GM19025 (cell line): ENCODE measurements around the gene EYA4.

Source experiments
- ATAC-seq: cut with Tn5 transposase; IDR thresholded peaks from one replicate; pipeline ENCODE4 v1.9.1; 2021; ENCODE audit warnings: mild to moderate bottlenecking, low read depth, moderate library complexity; ENCODE audit not compliant: unreplicated experiment

The EYA4 gene

GRCh38 chr6:133432021-133432989 lies 191.1 kb downstream of the EYA4 start:
- no peak for ATAC-seq

- no peak for ATAC-seq
Observed at GRCh38 chr6:133435065-133435728, 194.0 kb downstream of the EYA4 start.

DNA sequence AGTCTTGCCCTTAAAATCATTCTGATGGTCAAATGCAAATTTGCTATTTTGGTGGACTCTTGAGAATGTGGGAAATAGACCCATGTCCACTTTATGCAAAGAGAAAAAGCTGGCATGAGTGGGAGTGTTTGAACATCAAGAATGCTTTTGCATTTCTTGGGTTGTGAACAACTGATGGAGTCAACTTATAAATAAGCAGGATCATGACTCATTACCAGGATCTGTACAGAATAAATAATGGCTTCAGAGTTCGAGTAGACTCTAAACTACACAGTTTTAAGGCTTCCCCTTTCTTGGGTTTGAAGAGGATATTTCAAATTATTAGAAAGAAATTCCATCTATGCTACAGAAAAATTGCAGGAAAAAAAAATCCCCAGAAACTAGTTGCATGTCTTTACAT lies 195.5 kb downstream of the EYA4 start:
- ATAC-seq: no peak

- ATAC-seq: no peak
Observed at GRCh38 chr6:133441491-133441890, 200.3 kb downstream of the EYA4 start.

GRCh38 chr6:133446789-133447188 lies 205.6 kb downstream of the EYA4 start:
- no peak for ATAC-seq

- ATAC-seq: no peak
Observed at GRCh38 chr6:133447924-133448323, 206.8 kb downstream of the EYA4 start.

DNA sequence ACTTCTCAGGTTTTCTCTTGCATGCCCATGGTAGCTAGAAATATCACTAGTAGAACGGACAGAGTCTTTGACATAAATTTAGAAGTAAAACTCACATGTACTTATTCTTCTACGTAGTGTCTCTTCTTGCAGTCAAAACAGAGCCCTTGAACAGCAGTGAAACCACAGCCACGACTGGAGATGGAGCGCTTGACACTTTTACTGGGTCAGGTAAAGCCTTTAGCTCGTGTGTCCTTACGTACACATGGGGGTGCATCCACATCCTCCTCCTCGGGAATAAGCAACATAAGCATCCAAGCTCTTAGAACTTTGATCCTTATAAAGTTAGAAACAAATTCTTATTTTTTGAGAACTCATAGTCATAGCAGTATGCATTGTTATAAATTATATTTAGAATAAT lies 215.3 kb downstream of the EYA4 start:
- no peak for ATAC-seq

DNA sequence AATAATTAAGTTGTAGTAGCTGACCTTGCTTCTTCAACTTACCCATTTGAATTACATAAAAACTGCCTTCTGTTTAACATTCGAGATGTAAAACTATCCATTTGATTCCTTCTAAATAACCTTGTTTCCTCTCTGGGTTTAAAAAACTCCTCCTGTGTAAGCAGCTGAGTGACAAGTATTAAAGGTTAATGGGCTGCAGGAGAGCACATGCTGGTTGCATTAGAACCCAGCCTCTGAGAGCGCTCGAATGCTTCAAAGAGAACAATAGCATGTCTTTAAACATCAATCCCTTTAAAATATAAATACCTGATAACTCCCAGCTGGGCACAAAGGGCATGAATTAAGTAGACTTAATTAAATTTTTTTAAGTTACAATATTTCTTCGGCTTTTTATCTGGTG lies 215.8 kb downstream of the EYA4 start:
- no peak for ATAC-seq

DNA sequence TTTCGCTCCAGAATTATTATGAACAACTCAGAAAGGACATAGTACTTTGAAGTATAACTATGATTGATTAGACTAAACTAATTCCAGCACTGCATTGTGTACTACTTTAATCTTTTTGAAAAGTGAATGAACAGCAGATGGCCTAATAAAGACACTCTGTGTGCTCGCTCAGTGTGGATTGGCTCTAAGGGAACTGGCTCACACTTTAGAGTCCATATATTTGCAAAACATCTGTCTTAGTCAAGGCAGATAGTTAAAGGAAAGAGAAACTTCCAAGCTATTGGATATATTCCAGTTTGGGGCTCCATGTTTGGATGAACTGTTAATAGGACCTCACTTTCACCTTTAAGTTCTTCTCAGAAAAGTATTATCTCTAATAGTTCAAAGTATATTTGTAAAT lies 218.9 kb downstream of the EYA4 start:
- no peak for ATAC-seq

DNA sequence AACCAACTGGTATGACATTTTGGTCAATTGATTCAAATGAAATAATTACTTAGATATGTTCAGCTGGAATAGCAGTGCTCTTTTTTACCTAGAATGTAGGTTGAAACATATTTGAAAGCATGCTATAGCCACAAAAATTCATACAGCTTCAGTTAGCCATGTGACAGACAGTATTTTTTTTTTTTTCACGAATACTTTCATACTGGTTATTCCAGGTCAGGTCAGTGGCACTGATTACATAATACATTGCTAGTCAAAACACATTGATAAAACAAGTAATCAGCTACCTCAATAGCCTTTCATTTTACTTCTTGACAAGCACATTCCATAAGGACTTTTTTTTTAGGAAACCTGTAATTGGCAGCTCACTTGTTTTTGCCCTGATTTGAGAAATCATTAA lies 222.6 kb downstream of the EYA4 start:
- no peak for ATAC-seq

DNA sequence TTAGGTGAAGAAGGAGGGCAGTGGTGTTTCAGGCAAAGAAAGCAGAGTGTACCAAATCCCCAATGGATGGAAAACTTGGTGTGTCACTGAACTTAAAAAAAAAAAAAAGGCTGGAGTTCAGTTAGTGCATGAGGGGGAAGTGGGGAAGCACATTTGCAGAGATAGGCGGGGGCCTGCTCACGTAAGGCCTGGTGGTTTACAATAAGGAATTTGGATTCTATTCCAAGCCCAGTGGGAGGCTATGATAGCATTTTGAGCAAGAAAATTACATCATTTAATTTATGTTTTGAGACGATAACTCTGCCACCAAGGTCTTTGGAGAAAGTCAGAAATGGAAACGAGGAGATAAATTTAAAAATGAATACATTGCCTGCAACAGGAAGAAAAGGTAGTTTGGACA lies 225.5 kb downstream of the EYA4 start:
- no peak for ATAC-seq

GRCh38 chr6:133467231-133467981 lies 226.2 kb downstream of the EYA4 start:
- no peak for ATAC-seq

DNA sequence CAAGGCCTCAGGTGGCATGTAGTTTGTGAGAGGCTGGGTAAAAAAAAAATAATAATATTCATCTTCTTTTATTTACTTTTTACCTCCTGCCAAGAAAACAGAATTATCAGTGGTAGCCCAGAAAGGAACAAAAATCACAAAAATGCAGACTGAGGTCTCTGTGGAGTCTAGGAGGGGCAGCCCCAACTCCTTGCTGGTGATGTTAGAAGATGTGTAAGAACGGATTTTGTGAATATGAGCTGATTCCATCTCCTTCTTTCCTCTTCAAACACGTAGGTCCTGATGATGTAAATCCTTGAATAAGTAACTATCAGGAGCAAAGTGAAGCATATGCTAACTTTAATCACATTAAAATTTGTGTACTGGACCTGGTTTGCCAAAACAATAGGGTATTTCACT lies 226.8 kb downstream of the EYA4 start:
- no peak for ATAC-seq

DNA sequence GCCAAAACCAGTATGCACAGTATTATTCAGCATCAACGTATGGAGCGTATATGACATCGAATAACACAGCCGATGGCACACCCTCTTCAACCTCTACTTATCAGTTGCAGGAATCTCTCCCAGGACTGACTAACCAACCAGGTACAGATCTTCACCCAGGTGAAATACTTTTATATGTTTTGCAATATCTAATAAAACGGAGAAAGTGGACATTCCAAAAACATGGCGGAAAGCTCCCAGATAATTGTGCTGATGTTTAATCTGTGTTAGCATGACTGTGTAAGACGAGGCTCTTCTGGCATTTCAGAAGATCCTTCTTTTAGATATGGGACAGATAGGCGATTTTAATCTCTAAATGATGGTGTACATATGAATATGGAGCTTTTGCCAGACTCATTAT lies 227.4 kb downstream of the EYA4 start:
- ATAC-seq: no peak

- no peak for ATAC-seq
Observed at GRCh38 chr6:133474516-133474915, 233.4 kb downstream of the EYA4 start.

DNA sequence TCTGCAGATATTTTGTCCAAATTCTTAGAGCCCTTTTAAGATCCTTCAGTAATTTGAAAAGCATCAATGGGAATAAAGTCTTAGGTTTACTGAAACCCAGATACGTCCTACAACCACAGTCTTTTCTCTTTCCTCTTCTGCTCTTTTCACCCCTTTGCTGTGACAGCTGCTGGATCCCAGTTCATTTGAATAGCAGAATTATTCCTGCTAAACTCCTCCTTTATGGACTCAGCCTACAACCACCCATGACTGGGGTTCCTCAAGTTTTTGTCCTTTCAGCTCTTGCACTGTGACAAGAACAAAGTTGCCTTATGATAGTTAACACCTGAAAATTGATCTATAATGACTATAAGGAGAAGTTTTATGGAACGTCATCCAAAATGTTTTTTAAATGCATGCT lies 237.5 kb downstream of the EYA4 start:
- no peak for ATAC-seq

- no peak for ATAC-seq
Observed at GRCh38 chr6:133487174-133487573, 246.0 kb downstream of the EYA4 start.

GRCh38 chr6:133495205-133495903 lies 254.2 kb downstream of the EYA4 start:
- no peak for ATAC-seq

DNA sequence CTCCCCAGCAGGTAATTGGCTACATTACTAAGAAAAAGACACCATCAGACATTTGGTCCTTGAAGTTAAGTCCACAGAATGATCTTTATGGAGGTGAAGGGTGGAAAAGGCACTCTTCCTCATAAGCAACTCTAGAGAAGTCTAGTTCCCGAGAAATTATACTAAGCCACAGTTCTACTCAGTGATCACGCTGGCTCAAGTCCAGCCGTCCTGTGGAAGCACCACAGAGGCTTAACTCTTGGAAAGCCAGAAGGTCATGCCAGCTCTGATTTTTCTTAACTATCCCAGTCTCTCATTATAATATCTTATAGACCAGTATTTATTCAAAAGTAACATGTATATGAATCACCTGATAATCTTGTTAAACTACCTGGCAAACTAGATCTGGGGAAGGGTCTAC lies 258.5 kb downstream of the EYA4 start:
- no peak for ATAC-seq

DNA sequence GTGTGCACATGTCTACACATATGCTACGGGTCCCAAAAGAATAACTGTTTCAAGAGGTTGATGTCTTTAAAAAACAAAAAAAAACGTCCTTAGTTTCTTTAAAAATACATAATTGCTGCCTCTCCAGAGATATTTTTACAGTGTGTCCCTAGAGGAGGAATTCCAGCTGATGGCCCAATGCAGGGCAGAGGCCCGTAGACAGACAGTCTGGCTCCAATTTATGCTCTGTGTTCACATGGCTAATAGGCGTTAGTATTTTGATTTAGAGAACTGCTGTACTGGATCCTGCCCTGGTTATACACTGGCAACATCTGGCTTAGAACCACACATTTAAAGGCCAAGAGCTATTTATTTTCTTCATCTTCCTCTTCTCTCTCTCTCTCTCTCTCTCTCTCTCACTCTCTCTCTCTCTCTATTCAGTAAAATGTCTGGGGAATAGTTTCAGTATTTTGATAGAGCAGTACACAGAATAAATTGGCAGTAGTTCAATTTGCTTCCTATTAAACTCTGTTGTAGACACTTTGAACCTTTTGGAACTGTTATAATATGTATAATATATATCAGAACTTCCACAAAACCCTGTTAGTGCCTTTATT lies 260.6 kb downstream of the EYA4 start:
- ATAC-seq: no peak
